Astrocyte (in vitro differentiated cells and primary cell): Measurements from ENCODE around the gene TRIM14.

Experiments used
- EZH2 ChIP-seq: IDR thresholded peaks from 2 replicates; pipeline ENCODE4 v1.6.1; 2012; ENCODE audit warnings: mild to moderate bottlenecking, low read length, inconsistent platforms; ENCODE audit not compliant: insufficient read depth
- TF ChIP-seq, protein P1 (sequence below): IDR thresholded peaks from 2 replicates; pipeline ENCODE4 v1.5.1; 2011; ENCODE audit warnings: low read depth, mild to moderate bottlenecking, inconsistent platforms, low read length, moderate library complexity; ENCODE audit not compliant: insufficient read depth

DNA sequence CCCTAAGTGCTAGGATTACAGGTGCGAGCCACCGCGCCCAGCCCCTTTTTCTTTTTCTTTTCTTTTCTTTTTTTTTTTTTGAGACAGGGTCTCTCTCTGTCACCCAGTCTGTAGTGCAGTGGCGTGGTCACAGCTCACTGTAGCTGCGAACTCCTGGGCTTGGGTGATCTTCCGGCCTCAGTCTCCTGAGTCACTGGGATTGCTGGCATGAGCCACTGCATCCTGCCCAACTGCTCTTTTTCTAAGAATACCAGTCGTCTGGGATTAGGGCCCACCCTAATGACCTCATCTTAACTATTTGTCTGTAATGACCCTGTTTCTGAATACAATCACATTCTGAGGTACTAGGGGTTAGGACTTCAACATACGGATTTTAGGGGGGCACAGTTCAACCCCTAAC lies 96.6 kb downstream of the TRIM14 start:
- TF ChIP-seq, protein P1, sequence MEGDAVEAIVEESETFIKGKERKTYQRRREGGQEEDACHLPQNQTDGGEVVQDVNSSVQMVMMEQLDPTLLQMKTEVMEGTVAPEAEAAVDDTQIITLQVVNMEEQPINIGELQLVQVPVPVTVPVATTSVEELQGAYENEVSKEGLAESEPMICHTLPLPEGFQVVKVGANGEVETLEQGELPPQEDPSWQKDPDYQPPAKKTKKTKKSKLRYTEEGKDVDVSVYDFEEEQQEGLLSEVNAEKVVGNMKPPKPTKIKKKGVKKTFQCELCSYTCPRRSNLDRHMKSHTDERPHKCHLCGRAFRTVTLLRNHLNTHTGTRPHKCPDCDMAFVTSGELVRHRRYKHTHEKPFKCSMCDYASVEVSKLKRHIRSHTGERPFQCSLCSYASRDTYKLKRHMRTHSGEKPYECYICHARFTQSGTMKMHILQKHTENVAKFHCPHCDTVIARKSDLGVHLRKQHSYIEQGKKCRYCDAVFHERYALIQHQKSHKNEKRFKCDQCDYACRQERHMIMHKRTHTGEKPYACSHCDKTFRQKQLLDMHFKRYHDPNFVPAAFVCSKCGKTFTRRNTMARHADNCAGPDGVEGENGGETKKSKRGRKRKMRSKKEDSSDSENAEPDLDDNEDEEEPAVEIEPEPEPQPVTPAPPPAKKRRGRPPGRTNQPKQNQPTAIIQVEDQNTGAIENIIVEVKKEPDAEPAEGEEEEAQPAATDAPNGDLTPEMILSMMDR, result no peak
- TF ChIP-seq EZH2, result no peak
